ENCODE results near the gene CACNA1C. TPM values are rescaled to one million over a fixed set of nuclear protein-coding genes. Genes with fewer than 3 reads are reported as not detected.

The CACNA1C gene
- polyA plus RNA-seq, 2 donors: 2.1 to 2.5 TPM

DNA sequence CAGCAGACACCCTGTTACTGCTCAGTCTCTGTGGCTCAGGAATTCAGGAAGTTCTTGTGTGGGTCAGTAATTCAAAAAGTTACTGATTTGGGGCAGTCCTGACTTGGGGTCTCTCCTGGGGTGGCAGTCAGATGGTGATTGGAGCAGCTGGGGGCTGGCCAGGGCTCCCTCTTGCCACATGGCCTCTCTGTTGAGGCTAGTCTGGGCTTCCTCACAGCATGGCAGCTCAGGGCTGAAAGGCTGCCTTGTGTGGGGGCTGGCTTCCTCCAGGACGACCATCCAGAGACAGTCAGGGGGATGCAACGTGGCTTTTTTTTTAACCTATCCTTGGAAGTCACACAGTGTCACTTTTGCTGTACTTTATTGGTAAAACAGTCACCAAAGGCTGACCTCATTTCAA, 61.3 kb downstream of the CACNA1C start:
- Histone ChIP-seq H3K27ac (ENCODE audit: low read depth in 2 of 2, low read length in 1 of 2) (no peak overlapping the region), H3K4me1 (ENCODE audit: control insufficient read depth in 2 of 2, insufficient read depth in 2 of 2, low read length in 1 of 2) (peaks cover 2 to 6% of the 10 kb centered on the region in 2 donors), H3K27me3 (ENCODE audit: control insufficient read depth in 1 of 2, insufficient read depth in 2 of 2, low read length in 2 of 2) (no peaks in the 10 kb centered on the region), H3K36me3 (ENCODE audit: control insufficient read depth in 2 of 2, insufficient read depth in 2 of 2, low read length in 1 of 2) (no peaks in the 10 kb centered on the region), H3K4me3 (ENCODE audit: low read depth in 1 of 2, low read length in 2 of 2) (no peak overlapping the region), H3K9me3 (ENCODE audit: control insufficient read depth in 2 of 2, insufficient read depth in 1 of 2, low read depth in 1 of 2, low read length in 1 of 2) (no peaks in the 10 kb centered on the region)
- 62 to 66% methylated on average over 2 of the region's 2 CpGs for WGBS, 2 donors

DNA sequence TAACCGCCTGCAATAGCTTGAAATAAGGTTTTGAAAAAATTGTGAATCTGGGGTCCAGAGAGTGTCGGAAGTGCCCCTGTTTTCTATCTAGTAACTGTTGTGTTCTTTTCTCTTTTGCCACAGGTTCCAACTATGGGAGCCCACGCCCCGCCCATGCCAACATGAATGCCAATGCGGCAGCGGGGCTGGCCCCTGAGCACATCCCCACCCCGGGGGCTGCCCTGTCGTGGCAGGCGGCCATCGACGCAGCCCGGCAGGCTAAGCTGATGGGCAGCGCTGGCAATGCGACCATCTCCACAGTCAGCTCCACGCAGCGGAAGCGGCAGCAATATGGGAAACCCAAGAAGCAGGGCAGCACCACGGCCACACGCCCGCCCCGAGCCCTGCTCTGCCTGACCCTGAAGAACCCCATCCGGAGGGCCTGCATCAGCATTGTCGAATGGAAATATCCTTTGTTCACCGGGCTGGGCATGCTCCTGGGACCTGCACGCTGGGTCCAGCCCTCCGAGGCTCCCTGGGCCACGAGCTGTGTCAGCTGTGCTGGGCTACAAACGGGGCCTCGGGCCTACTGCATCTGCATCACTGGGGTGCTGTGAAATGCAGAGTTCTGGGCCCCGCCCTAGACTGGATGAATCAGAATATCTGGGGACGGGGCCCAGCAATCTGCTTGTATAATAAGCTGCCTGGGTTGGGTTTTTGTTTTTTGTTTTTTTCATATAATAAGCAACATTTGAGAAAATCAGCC, 62.5 kb downstream of the CACNA1C start:
- 94 to 95% methylated on average over 31 of the region's 31 CpGs for WGBS, 2 donors

DNA sequence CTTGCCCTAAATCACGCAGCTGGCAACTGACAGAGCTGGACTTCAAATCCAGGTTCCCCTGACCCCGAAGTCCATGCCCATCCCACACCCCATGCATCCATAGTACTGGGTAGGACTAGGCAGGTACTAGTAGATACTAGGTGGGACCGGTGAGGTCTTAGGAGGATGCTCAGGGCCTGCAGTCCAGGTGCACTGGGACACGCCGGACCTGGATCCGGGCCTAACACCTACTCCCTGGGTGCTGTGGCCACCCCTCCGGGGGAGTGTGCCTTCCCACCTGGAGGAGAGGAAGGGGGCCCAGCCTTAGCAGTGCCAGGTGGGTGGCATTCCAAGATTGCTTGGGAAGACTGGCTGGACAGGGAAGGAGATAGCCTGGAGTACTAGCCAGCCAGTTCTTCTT, 64.8 kb downstream of the CACNA1C start:
- no peak overlapping the region for H3K4me3 ChIP-seq (ENCODE audit: low read depth in 1 of 2, low read length in 2 of 2)
- no peaks in the 10 kb centered on the region for H3K36me3 ChIP-seq (ENCODE audit: control insufficient read depth in 2 of 2, insufficient read depth in 2 of 2, low read length in 1 of 2)
- 93 to 94% methylated on average over 7 of the region's 7 CpGs for WGBS, 2 donors
- no peaks in the 10 kb centered on the region for H3K27me3 ChIP-seq (ENCODE audit: control insufficient read depth in 1 of 2, insufficient read depth in 2 of 2, low read length in 2 of 2)
- peaks cover 4 to 6% of the 10 kb centered on the region in 2 donors for H3K4me1 ChIP-seq (ENCODE audit: control insufficient read depth in 2 of 2, insufficient read depth in 2 of 2, low read length in 1 of 2)
- no peak overlapping the region for H3K27ac ChIP-seq (ENCODE audit: low read depth in 2 of 2, low read length in 1 of 2)
- H3K9me3 ChIP-seq (ENCODE audit: control insufficient read depth in 2 of 2, insufficient read depth in 1 of 2, low read depth in 1 of 2, low read length in 1 of 2): no peaks in the 10 kb centered on the region

More for the DNA sequence above, 62.5 kb downstream of the CACNA1C start:
- H3K27ac ChIP-seq (ENCODE audit: low read depth in 2 of 2, low read length in 1 of 2): no peak overlapping the region
- no peaks in the 10 kb centered on the region for H3K36me3 ChIP-seq (ENCODE audit: control insufficient read depth in 2 of 2, insufficient read depth in 2 of 2, low read length in 1 of 2)
- no peaks in the 10 kb centered on the region for H3K9me3 ChIP-seq (ENCODE audit: control insufficient read depth in 2 of 2, insufficient read depth in 1 of 2, low read depth in 1 of 2, low read length in 1 of 2)
- no peaks in the 10 kb centered on the region for H3K27me3 ChIP-seq (ENCODE audit: control insufficient read depth in 1 of 2, insufficient read depth in 2 of 2, low read length in 2 of 2)
- peaks cover 4 to 6% of the 10 kb centered on the region in 2 donors for H3K4me1 ChIP-seq (ENCODE audit: control insufficient read depth in 2 of 2, insufficient read depth in 2 of 2, low read length in 1 of 2)
- no peak overlapping the region for H3K4me3 ChIP-seq (ENCODE audit: low read depth in 1 of 2, low read length in 2 of 2)

DNA sequence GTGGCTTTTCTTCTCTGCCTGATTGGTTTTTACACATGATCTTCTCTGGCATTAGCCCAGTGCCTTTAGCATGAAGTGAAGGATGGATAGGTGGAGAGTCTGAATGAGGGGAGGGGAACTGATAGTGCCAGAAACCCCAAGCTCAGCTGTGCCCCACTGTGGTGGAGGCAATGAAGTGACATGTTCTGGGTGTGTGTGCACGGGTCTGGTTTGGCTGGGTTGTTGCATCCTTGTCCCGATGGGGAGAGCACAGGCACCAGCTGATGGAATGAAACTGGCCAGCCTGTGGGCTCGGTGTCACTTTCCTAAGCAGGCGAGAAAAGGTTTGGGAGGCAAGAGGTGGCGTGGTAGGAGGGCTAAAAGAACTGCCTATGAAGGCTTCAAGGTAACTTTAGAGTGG, 65.3 kb downstream of the CACNA1C start:
- Histone ChIP-seq H3K4me3 (ENCODE audit: low read depth in 1 of 2, low read length in 2 of 2) (no peak overlapping the region), H3K27me3 (ENCODE audit: control insufficient read depth in 1 of 2, insufficient read depth in 2 of 2, low read length in 2 of 2) (no peaks in the 10 kb centered on the region), H3K27ac (ENCODE audit: low read depth in 2 of 2, low read length in 1 of 2) (peak overlapping the region in 1 of 2 donors; percentile 27), H3K4me1 (ENCODE audit: control insufficient read depth in 2 of 2, insufficient read depth in 2 of 2, low read length in 1 of 2) (peaks cover 4 to 6% of the 10 kb centered on the region in 2 donors), H3K9me3 (ENCODE audit: control insufficient read depth in 2 of 2, insufficient read depth in 1 of 2, low read depth in 1 of 2, low read length in 1 of 2) (no peaks in the 10 kb centered on the region), H3K36me3 (ENCODE audit: control insufficient read depth in 2 of 2, insufficient read depth in 2 of 2, low read length in 1 of 2) (no peaks in the 10 kb centered on the region)
- WGBS, 2 donors: 79 to 80% methylated on average over 5 of the region's 5 CpGs

DNA sequence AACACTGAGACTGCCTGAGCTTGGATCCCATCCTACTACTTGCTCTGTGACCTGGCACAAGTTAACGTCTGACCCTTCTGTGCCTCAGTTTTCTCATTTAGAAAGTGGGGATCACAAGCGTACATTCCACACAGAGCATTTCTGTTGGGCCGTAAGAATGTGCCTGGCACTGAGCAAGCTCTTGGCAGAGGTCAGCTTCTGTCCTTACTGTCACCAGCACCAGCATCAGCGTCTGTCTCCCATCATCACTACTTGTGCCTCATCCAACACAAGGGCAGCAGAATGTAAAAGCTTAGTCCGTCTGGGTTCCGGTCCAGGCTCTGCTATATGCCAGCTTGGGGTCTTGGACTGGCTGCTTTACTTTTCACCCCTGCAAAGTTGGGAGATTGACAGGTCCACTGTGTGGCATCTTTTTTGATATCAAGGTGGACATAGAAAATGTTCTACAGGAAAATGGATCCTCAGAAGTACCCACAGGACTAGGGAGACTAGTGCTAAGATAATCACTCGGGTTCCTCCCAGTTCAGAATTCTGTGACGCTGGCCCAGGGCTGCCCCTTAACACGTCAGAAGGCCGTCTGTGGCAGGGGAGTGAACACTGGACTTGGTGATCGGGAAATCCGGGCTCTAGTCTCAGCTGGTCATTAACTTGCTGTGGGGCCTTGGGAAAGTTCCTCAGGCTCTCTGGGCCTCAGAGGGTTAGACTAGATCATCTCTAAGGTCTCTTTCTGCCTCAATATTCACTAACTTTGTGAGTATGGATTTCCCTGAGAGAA, 65.9 kb downstream of the CACNA1C start:
- WGBS, 2 donors: 77 to 82% methylated on average over 12 of the region's 12 CpGs
- H3K4me1 ChIP-seq (ENCODE audit: control insufficient read depth in 2 of 2, insufficient read depth in 2 of 2, low read length in 1 of 2): peaks cover 3 to 4% of the 10 kb centered on the region in 2 donors

DNA sequence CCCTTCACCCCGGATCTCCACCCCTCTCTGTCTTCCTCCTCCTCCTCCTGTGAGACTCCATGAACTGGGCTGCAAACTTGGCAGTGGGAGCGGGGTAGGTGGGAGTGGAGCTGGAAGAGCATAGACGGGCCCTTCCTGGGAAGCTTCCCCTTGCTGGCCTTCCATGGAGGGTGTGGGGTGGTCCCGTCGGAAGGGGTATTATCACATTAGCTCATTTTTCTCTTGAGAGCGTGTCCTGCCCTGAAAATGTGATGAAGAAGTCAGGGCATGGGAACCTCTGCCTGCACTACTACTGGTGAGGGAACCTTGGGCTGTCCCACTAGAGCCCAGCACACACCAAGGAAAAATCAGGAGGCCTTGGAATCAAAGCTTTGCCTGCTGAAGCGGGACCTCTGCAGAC, 66.5 kb downstream of the CACNA1C start:
- no peaks in the 10 kb centered on the region for H3K36me3 ChIP-seq (ENCODE audit: control insufficient read depth in 2 of 2, insufficient read depth in 2 of 2, low read length in 1 of 2)
- H3K27me3 ChIP-seq (ENCODE audit: control insufficient read depth in 1 of 2, insufficient read depth in 2 of 2, low read length in 2 of 2): no peaks in the 10 kb centered on the region
- H3K27ac ChIP-seq (ENCODE audit: low read depth in 2 of 2, low read length in 1 of 2): peak overlapping the region; percentile 66 to 70
- 80 to 91% methylated on average over 7 of the region's 7 CpGs for WGBS, 2 donors
- peaks cover 3 to 4% of the 10 kb centered on the region in 2 donors for H3K4me1 ChIP-seq (ENCODE audit: control insufficient read depth in 2 of 2, insufficient read depth in 2 of 2, low read length in 1 of 2)
- H3K9me3 ChIP-seq (ENCODE audit: control insufficient read depth in 2 of 2, insufficient read depth in 1 of 2, low read depth in 1 of 2, low read length in 1 of 2): no peaks in the 10 kb centered on the region
- H3K4me3 ChIP-seq (ENCODE audit: low read depth in 1 of 2, low read length in 2 of 2): no peak overlapping the region

More for the DNA sequence above, 65.9 kb downstream of the CACNA1C start:
- Histone ChIP-seq H3K4me3 (ENCODE audit: low read depth in 1 of 2, low read length in 2 of 2) (no peak overlapping the region), H3K27ac (ENCODE audit: low read depth in 2 of 2, low read length in 1 of 2) (peak overlapping the region; percentile 27 to 66), H3K27me3 (ENCODE audit: control insufficient read depth in 1 of 2, insufficient read depth in 2 of 2, low read length in 2 of 2) (no peaks in the 10 kb centered on the region), H3K9me3 (ENCODE audit: control insufficient read depth in 2 of 2, insufficient read depth in 1 of 2, low read depth in 1 of 2, low read length in 1 of 2) (no peaks in the 10 kb centered on the region), H3K36me3 (ENCODE audit: control insufficient read depth in 2 of 2, insufficient read depth in 2 of 2, low read length in 1 of 2) (no peaks in the 10 kb centered on the region)

DNA sequence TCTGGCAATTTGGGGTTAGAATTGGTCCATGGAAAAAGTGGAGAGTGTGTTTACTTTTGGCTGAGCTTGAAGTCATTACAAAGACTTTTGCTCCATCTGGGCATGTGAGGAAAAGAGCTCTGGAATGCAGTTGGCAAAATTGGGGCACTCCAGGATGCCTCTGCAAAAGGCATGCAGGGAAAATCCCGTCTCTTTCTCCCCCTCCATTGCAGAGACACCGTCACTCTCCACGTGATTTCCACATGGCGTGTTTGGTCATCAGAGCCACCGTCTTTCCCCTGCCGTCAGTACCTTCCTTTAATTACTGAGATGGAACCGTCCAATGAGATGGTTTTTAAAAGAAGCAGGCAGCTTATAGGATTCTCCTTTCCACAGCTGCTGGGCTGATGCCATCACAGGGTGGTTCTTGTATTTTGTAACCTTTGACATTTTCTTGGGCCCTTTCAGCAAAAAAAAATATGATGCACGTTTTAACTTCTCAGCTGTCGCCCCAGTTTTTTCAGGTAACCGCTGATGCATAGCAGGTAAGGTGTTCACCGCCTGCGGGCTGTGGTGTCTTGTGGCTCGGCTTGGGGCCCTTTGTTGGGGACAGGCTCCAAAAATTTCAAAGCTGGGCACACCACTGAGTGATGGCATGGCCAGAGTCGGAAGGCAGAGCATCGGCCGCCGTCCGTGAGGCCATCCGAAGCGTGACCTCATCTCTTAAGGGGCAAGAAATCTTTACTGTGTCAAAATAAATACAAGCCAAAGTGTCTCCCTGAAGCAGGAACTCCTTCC, 68.4 kb downstream of the CACNA1C start:
- H3K27ac ChIP-seq (ENCODE audit: low read depth in 2 of 2, low read length in 1 of 2): no peak overlapping the region
- peaks cover 2 to 3% of the 10 kb centered on the region in 2 donors for H3K4me1 ChIP-seq (ENCODE audit: control insufficient read depth in 2 of 2, insufficient read depth in 2 of 2, low read length in 1 of 2)
- H3K36me3 ChIP-seq (ENCODE audit: control insufficient read depth in 2 of 2, insufficient read depth in 2 of 2, low read length in 1 of 2): no peaks in the 10 kb centered on the region
- WGBS, 2 donors: 84 to 88% methylated on average over 20 of the region's 20 CpGs
- H3K27me3 ChIP-seq (ENCODE audit: control insufficient read depth in 1 of 2, insufficient read depth in 2 of 2, low read length in 2 of 2): no peaks in the 10 kb centered on the region
- H3K9me3 ChIP-seq (ENCODE audit: control insufficient read depth in 2 of 2, insufficient read depth in 1 of 2, low read depth in 1 of 2, low read length in 1 of 2): no peaks in the 10 kb centered on the region
- no peak overlapping the region for H3K4me3 ChIP-seq (ENCODE audit: low read depth in 1 of 2, low read length in 2 of 2)

DNA sequence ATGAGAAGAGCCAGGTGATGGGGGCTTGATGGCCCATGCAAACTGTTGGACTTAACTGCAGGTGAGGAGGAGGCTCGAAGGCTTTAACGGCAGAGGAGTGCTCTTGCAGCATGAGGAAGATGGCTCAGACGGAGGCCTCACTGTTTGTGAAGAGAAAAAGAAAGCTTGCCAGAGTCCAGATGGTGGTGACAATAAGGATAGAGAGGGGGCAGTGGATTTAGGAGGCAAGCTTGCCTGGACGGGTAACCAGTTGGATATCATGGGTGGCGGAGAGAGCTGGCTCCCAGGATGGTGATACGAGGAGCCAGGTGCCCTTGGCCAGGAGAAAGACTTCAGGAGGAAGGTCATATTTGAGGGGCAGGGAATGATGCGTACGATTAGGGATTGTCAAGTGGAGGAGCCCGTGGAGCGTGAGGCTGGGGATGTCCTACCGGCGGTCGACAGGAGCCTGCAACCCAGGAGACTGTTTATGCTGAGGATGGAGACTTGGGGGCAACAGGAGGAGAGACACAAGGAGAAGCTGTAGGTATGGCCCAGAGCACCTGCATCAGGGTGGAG, 71.8 kb downstream of the CACNA1C start:
- H3K4me1 ChIP-seq (ENCODE audit: control insufficient read depth in 2 of 2, insufficient read depth in 2 of 2, low read length in 1 of 2): peaks cover under 1 to 2% of the 10 kb centered on the region in 2 donors
- WGBS, 2 donors: 91% methylated on average over 13 of the region's 13 CpGs
- H3K36me3 ChIP-seq (ENCODE audit: control insufficient read depth in 2 of 2, insufficient read depth in 2 of 2, low read length in 1 of 2): no peaks in the 10 kb centered on the region
- no peaks in the 10 kb centered on the region for H3K27me3 ChIP-seq (ENCODE audit: control insufficient read depth in 1 of 2, insufficient read depth in 2 of 2, low read length in 2 of 2)
- H3K27ac ChIP-seq (ENCODE audit: low read depth in 2 of 2, low read length in 1 of 2): no peak overlapping the region
- no peak overlapping the region for H3K4me3 ChIP-seq (ENCODE audit: low read depth in 1 of 2, low read length in 2 of 2)
- no peaks in the 10 kb centered on the region for H3K9me3 ChIP-seq (ENCODE audit: control insufficient read depth in 2 of 2, insufficient read depth in 1 of 2, low read depth in 1 of 2, low read length in 1 of 2)

All from esophagus (tissue), 2 donors.